HG02571 (cell line): ENCODE results near the gene ADGRF5.

Source experiments
- ATAC-seq: cut with Tn5 transposase; IDR thresholded peaks from one replicate; pipeline ENCODE4 v1.9.1; 2021; ENCODE audit warnings: mild to moderate bottlenecking, moderate library complexity; ENCODE audit not compliant: unreplicated experiment

ADGRF5 gene

GRCh38 chr6:46921731-46922130, at the start of gene ADGRF5:
TSS of gene ADGRF5 (minus strand) at chr6:46921938. CDS start at chr6:46906762, 15,176 bp downstream.
- no peak for ATAC-seq

GRCh38 chr6:46969206-46969605, 47.5 kb upstream of the ADGRF5 start:
- no peak for ATAC-seq

GRCh38 chr6:46967826-46968349, 46.1 kb upstream of the ADGRF5 start:
- no peak for ATAC-seq

GRCh38 chr6:46964716-46965519, 43.2 kb upstream of the ADGRF5 start:
- ATAC-seq = no peak

- ATAC-seq = no peak
These were observed 41.9 kb upstream of the ADGRF5 start for GRCh38 chr6:46963626-46964025.

- ATAC-seq = no peak
These were observed 41.3 kb upstream of the ADGRF5 start for GRCh38 chr6:46963039-46963438.

- ATAC-seq = no peak
These were observed 40.0 kb upstream of the ADGRF5 start for GRCh38 chr6:46961711-46962110.

- ATAC-seq = no peak
These were observed 39.5 kb upstream of the ADGRF5 start for GRCh38 chr6:46961232-46961631.

GRCh38 chr6:46959419-46959818, 37.7 kb upstream of the ADGRF5 start:
- ATAC-seq = no peak

GRCh38 chr6:46956409-46956808, 34.7 kb upstream of the ADGRF5 start:
- ATAC-seq = no peak

- ATAC-seq = no peak
These were observed 33.2 kb upstream of the ADGRF5 start for GRCh38 chr6:46954837-46955451.

- ATAC-seq = no peak
These were observed 32.2 kb upstream of the ADGRF5 start for GRCh38 chr6:46953921-46954320.

- no peak for ATAC-seq
These were observed 28.0 kb upstream of the ADGRF5 start for GRCh38 chr6:46949632-46950280.

- no peak for ATAC-seq
These were observed 27.0 kb upstream of the ADGRF5 start for GRCh38 chr6:46948699-46949098.

GRCh38 chr6:46947497-46947896, 25.8 kb upstream of the ADGRF5 start:
- no peak for ATAC-seq

- no peak for ATAC-seq
These were observed 18.9 kb upstream of the ADGRF5 start for GRCh38 chr6:46940433-46941226.

- no peak for ATAC-seq
These were observed 15.9 kb upstream of the ADGRF5 start for GRCh38 chr6:46937642-46938041.

GRCh38 chr6:46935687-46936086, 13.9 kb upstream of the ADGRF5 start:
- ATAC-seq = no peak

GRCh38 chr6:46933751-46934150, 12.0 kb upstream of the ADGRF5 start:
- no peak for ATAC-seq

- no peak for ATAC-seq
These were observed 11.0 kb upstream of the ADGRF5 start for GRCh38 chr6:46932526-46933319.
